ENCODE results near the gene DHX40.
"Not testable (repeated sequence)": the region's sequence is repeated elsewhere in the genome, so short reads cannot be mapped to it uniquely, and the experiment has no call there.

The DHX40 gene, protein sequence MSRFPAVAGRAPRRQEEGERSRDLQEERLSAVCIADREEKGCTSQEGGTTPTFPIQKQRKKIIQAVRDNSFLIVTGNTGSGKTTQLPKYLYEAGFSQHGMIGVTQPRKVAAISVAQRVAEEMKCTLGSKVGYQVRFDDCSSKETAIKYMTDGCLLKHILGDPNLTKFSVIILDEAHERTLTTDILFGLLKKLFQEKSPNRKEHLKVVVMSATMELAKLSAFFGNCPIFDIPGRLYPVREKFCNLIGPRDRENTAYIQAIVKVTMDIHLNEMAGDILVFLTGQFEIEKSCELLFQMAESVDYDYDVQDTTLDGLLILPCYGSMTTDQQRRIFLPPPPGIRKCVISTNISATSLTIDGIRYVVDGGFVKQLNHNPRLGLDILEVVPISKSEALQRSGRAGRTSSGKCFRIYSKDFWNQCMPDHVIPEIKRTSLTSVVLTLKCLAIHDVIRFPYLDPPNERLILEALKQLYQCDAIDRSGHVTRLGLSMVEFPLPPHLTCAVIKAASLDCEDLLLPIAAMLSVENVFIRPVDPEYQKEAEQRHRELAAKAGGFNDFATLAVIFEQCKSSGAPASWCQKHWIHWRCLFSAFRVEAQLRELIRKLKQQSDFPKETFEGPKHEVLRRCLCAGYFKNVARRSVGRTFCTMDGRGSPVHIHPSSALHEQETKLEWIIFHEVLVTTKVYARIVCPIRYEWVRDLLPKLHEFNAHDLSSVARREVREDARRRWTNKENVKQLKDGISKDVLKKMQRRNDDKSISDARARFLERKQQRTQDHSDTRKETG

DNA sequence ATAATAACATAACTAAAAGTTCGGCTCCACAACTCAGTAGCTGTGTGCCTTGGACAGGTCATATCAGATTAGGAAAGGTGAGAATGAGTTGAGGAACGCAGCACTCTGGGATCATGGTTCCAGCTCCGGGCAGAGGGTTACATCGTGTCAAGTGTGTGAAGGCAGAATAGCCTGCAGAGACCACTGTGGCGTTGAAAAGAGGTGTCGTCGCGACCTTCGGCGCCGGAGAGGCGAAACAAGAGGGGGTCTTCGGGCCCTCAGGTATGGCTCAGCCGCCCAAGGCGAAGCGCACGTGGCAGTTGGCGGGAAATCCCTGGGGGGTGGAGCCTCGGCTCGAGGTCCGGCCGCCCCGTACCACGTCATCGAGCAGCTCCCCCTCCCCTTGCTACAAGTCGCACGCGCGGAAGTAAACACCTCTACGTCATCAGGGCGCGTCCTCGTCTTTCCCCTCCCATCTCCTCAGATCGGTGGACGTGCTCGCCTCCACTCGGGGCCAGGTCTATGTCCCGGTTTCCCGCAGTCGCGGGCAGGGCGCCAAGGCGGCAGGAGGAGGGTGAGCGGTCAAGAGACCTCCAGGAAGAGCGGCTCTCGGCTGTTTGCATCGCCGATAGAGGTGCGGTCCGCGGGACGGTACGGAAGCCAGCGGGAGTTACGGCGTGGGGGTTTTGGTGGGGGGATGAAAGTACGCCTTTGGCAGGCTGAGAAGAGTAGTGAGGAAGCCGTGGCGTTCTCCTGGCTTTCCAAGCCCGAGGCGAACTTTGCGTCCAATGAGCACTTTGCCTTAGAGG, at the start of gene DHX40:
TSS of gene DHX40 (plus strand) at position 440 of the 788 bp plus-strand sequence. CDS start at position 502, 62 bp downstream.
- Mint-ChIP-seq H3K4me1 (ENCODE audit: low read depth) (peaks cover 25% of the 10 kb centered on the region), H3K4me3 (peak within 1 kb of the TSS; percentile 100), H3K9me3 (peaks cover 6% of the 10 kb centered on the region), H3K27ac (peak within 1 kb of the TSS; percentile 100), H3K27me3 (no peaks in the 10 kb centered on the region), H3K36me3 (ENCODE audit: low read depth) (peaks cover 22% of the 10 kb centered on the region)
- DNase-seq = peak; percentile 96

DNA sequence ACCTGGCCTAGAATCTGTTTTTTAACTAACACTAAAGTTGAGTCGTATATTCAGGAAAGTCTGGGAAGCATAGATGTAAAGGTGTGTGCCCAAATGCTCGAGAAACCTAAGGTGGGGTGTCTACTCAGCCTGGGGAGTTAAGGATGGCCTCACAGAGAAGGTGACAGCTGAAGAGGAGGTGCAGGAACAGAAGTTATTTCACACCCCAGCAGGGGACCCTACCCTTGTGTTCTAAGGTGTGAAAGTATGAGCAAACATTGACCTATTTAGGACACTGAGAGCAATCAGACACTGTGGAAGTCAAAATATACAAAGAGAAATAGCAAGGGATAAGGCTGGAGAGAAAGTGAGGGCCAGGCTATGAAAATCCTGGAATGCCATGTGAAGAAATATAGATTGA, 49.0 kb upstream of the DHX40 start:
- DNase-seq = no peak
- H3K9me3 Mint-ChIP-seq = no peaks in the 10 kb centered on the region
- H3K4me1 Mint-ChIP-seq (ENCODE audit: low read depth) = peaks cover 2% of the 10 kb centered on the region

DNA sequence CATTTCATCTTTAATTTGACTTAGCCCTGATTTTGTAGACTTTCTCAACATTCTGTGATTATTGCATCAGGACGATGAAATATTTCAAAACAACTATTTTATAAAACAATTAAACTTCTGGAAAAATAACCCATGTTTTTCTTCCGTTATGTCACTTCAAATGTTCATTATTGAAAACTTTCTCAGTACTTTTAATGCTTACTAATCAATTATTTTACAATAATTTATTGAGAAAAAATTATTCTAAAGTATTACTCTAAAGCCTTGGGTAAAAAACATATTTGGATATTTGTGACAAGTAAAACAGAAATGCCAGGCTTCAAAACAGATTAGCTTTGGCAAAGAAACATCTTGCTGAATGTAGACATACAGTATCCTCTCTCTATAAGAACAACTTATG, 46.3 kb upstream of the DHX40 start:
- Mint-ChIP-seq H3K36me3 (ENCODE audit: low read depth) (no peaks in the 10 kb centered on the region), H3K4me3 (no peak overlapping the region), H3K4me1 (ENCODE audit: low read depth) (peaks cover 2% of the 10 kb centered on the region), H3K27ac (no peak overlapping the region), H3K9me3 (no peaks in the 10 kb centered on the region), H3K27me3 (peaks cover 16% of the 10 kb centered on the region)
- DNase-seq = no peak

More for the DNA sequence above, 49.0 kb upstream of the DHX40 start:
- H3K27ac Mint-ChIP-seq = no peak overlapping the region
- H3K4me3 Mint-ChIP-seq = no peak overlapping the region
- H3K27me3 Mint-ChIP-seq = peaks cover 12% of the 10 kb centered on the region
- H3K36me3 Mint-ChIP-seq (ENCODE audit: low read depth) = no peaks in the 10 kb centered on the region

DNA sequence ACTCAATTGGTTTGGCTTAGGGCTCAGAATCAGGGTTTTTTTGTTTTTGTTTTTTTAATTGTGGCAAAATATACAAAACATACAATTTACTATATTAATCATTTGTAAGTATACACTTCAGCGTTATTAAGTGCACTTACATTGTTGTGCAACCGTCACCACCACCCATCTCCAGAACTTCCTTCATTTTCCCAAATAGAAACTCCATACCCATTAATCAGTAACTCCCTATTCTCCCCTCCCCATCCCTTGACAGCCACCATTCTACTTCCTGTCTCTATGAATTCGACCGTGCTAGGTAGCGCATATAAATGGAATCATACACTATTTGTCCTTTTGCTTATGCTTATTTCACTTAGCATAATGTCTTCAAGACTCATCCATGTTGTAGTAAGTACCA, 45.2 kb upstream of the DHX40 start:
- Mint-ChIP-seq H3K9me3 (no peaks in the 10 kb centered on the region), H3K36me3 (ENCODE audit: low read depth) (no peaks in the 10 kb centered on the region), H3K27me3 (peaks cover 16% of the 10 kb centered on the region), H3K27ac (no peak overlapping the region), H3K4me3 (no peak overlapping the region), H3K4me1 (ENCODE audit: low read depth) (peaks cover 2% of the 10 kb centered on the region)
- DNase-seq = no peak

DNA sequence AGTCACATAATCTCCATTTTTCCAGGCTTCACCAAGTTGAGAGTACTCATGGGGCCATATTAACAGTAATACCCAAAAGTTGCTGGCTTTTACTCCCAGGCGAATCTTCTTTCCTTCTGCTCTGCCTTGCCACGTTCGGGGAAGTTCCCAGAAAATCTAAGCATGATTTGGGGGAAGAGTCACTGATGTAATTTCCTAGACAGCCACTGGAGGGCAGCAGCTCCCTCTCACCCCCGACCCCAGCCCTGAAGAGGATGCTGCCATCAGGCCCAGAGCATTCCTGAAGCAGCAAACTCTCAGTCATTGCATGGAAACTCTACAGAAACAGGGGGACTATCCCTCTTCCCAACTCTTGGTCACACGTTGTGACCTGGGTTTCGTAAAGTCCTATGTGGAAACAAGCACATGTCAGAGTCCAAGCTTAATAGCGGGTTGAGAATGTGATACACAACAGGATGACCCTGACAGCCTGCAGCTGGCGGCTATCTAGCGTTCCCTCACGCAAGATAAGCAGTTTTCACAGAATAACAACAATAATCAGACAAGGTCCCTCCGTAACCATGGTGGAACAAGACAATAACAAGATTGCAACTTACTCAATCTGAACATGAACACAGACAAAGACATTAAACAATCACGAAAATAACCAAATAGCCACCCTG, 43.8 kb upstream of the DHX40 start:
- Mint-ChIP-seq H3K4me1 (ENCODE audit: low read depth) (peaks cover 2% of the 10 kb centered on the region), H3K27me3 (peaks cover 16% of the 10 kb centered on the region)
- peak; percentile 75 for DNase-seq

DNA sequence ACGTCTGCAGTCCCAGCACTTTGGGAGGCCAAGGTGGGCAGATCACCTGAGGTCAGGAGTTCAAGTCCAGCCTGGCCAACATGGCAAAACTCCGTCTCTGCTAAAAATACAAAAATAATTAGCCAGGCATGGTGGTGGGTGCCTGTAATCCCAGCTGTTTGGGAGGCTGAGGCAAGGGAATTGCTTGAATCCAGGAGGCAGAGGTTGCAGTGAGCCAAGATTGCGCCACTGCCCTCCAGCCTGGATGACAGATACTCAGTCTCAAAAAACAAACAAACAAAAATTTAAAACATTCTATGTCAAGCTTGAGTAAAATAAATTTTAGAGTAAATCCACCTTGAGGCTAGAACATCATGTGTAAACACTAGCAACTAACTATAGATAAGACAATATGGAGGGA, 40.5 kb upstream of the DHX40 start:
- peaks cover 17% of the 10 kb centered on the region for H3K27me3 Mint-ChIP-seq
- H3K36me3 Mint-ChIP-seq (ENCODE audit: low read depth); H3K4me3 Mint-ChIP-seq; DNase-seq; H3K27ac Mint-ChIP-seq; H3K9me3 Mint-ChIP-seq; H3K4me1 Mint-ChIP-seq (ENCODE audit: low read depth): not testable (repeated sequence)

More for the DNA sequence above, 43.8 kb upstream of the DHX40 start:
- Mint-ChIP-seq H3K9me3 (no peaks in the 10 kb centered on the region), H3K27ac (peak overlapping the region; percentile 15), H3K4me3 (no peak overlapping the region), H3K36me3 (ENCODE audit: low read depth) (no peaks in the 10 kb centered on the region)

DNA sequence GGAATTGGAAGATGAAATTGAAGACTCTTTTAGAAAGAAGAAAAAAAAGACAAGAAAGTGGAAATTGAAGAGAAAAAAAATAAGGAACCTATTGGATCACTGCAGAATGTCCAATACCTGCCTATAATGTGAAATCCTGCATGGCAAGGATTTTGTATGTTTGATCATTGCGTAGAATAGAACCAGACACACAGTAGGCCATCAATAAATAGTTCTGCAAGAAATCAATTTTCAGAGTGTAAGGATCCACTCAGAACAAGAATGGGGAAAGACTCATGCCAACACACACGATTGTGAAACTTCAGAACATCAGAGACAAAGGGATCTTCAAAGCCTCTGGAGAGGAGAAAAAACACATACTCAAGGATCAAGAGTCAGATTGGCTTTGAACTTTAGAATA, 39.7 kb upstream of the DHX40 start:
- H3K36me3 Mint-ChIP-seq (ENCODE audit: low read depth) = no peaks in the 10 kb centered on the region
- H3K4me1 Mint-ChIP-seq (ENCODE audit: low read depth) = peaks cover 2% of the 10 kb centered on the region
- H3K27ac Mint-ChIP-seq = no peak overlapping the region
- H3K27me3 Mint-ChIP-seq = peaks cover 12% of the 10 kb centered on the region
- no peak for DNase-seq
- no peak overlapping the region for H3K4me3 Mint-ChIP-seq
- H3K9me3 Mint-ChIP-seq = no peaks in the 10 kb centered on the region

DNA sequence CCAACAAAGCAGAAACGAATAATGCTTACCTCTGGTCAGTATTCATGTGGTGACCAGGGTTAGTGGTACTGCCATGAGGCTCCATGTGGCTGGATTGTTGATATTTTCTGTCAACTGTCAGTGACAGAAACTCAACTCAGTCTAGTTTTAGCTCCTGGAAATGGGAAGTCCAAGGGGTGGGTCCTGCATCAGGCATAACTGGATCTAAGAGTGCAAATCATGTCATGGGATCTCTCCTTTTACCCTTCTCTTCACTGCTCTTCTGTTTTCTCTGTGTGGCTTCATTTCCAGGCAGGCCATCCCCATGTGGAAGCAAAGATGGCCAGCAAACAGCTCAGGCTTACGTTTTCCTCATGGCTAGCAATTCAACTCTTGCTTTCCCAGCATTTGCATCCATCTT, 39.0 kb upstream of the DHX40 start:
- Mint-ChIP-seq H3K36me3 (ENCODE audit: low read depth) (no peaks in the 10 kb centered on the region), H3K27ac (no peak overlapping the region), H3K27me3 (peaks cover 8% of the 10 kb centered on the region), H3K4me3 (no peak overlapping the region), H3K4me1 (ENCODE audit: low read depth) (peaks cover under 1% of the 10 kb centered on the region), H3K9me3 (no peaks in the 10 kb centered on the region)
- no peak for DNase-seq

DNA sequence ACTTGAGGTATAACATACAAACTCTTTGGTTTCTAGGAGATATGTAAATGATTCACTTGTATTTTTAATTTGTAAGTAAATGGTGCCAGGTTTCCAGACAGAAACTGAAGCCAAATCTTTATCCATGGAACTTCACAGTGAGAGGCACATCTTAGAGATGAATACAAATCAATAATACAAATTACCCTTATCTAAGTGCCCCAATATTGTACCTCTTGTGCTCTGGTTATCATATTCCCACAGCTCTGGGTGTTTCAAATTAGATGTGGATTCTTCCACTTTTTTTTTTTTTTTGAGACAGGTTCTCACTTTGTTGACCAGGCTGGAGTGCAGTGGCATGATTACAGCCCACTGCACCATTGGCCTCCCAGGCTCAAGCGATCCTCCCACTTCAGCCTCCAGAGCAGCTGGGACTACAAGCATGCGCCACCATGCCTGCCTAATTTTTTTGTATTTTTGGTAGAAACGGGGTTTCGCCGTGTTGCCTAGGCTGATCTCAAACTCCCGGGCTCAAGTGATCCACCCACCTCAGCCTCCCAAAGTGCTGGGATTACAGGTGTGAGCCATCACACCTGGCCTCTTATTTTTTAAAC, 38.0 kb upstream of the DHX40 start:
- no peak overlapping the region for H3K4me3 Mint-ChIP-seq
- H3K27ac Mint-ChIP-seq = no peak overlapping the region
- H3K9me3 Mint-ChIP-seq = no peaks in the 10 kb centered on the region
- H3K4me1 Mint-ChIP-seq (ENCODE audit: low read depth) = no peaks in the 10 kb centered on the region
- H3K36me3 Mint-ChIP-seq (ENCODE audit: low read depth) = no peaks in the 10 kb centered on the region
- DNase-seq = no peak
- peaks cover 8% of the 10 kb centered on the region for H3K27me3 Mint-ChIP-seq

DNA sequence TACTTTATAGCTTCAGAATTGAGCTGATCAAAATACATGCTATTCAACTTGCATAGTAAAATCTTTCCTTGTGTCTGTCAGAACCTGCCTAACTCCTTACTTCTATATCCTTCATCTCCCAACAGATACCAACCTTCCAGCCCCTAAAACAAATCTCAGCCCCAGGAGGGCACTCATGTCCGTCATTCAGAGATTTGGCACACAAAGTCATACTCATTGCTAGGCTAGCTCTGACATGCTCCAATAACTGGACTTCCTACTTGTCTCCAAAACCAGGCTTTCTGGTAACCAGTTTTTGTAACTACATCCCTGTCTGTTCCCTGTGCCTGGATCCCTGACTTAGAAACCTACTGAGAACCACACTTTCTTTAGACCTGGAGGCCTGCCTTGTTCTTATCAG, 37.5 kb upstream of the DHX40 start:
- H3K4me3 Mint-ChIP-seq = no peak overlapping the region
- H3K4me1 Mint-ChIP-seq (ENCODE audit: low read depth) = no peaks in the 10 kb centered on the region
- DNase-seq = no peak
- no peaks in the 10 kb centered on the region for H3K36me3 Mint-ChIP-seq (ENCODE audit: low read depth)
- H3K9me3 Mint-ChIP-seq = no peaks in the 10 kb centered on the region
- H3K27ac Mint-ChIP-seq = no peak overlapping the region
- H3K27me3 Mint-ChIP-seq = peaks cover 8% of the 10 kb centered on the region

DNA sequence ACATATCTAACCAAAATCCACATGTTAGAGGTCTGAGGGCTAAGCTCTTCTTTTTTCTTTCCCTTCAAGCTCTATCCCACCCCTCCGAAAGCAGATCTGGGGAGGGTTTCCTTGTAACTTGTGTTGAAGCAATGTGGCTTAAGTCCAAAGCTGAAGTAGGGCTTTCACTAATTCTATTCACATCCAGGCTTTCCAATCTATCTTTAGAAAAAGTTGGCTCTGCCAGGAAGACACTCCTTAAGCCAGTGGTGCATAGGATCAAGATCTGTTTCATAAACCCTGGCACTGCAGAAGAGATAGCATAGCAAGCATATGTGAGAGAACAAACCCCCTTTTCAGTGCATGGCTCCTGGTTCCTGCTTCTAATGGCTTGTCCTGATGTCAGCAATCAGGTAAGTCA, 34.9 kb upstream of the DHX40 start:
- Mint-ChIP-seq H3K4me1 (ENCODE audit: low read depth) (no peaks in the 10 kb centered on the region), H3K4me3 (no peak overlapping the region), H3K27me3 (peaks cover 4% of the 10 kb centered on the region), H3K27ac (no peak overlapping the region), H3K9me3 (no peaks in the 10 kb centered on the region), H3K36me3 (ENCODE audit: low read depth) (no peaks in the 10 kb centered on the region)
- no peak for DNase-seq

DNA sequence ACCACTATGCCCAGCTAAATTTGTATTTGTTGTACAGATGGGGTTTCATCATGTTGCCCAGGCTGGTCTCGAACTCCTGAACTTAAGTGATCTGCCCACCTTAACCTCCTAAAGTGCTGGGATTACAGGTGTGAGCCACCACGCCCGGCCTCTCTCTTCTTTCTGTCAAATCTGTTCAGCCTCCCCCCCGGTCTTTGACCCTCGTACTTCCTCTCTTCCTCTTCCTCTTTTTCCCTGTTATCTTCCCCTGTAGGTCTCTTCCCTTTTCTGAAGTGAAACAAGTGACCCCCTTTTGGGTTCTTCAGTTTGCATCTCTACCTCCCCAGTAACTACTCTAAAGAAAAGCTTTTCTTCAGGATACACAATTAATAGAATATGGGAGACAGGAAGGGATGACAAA, 31.7 kb upstream of the DHX40 start:
- H3K36me3 Mint-ChIP-seq (ENCODE audit: low read depth) = no peaks in the 10 kb centered on the region
- no peak overlapping the region for H3K27ac Mint-ChIP-seq
- peaks cover 4% of the 10 kb centered on the region for H3K27me3 Mint-ChIP-seq
- no peaks in the 10 kb centered on the region for H3K4me1 Mint-ChIP-seq (ENCODE audit: low read depth)
- H3K4me3 Mint-ChIP-seq = no peak overlapping the region
- no peaks in the 10 kb centered on the region for H3K9me3 Mint-ChIP-seq
- no peak for DNase-seq

DNA sequence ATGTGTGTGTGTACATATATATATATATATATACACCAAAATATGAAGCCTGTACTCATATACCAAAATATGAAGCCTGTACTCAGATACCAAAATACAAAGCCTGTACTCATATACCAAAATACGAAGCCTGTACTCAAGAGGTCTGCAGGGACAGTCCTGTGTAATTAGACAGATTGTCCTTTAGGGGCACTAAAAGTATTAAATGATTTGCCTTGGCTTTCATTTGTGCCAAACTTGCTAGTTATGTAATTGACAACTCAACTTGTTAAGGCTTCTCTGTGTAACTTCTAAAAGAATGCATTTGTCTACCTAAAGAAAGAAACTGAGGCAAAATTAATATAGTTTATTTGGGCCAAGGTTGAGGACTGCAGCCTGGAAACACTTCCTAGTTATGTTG, 30.8 kb upstream of the DHX40 start:
- Mint-ChIP-seq H3K4me3 (no peak overlapping the region), H3K27ac (no peak overlapping the region), H3K9me3 (no peaks in the 10 kb centered on the region), H3K27me3 (no peaks in the 10 kb centered on the region), H3K36me3 (ENCODE audit: low read depth) (no peaks in the 10 kb centered on the region), H3K4me1 (ENCODE audit: low read depth) (no peaks in the 10 kb centered on the region)
- no peak for DNase-seq
